ENCODE results near the gene KLHL8.
"Not testable (repeated sequence)": the region's sequence is repeated elsewhere in the genome, so short reads cannot be mapped to it uniquely, and the experiment has no call there.

The KLHL8 gene

GRCh38 chr4:87227751-87228151 is 7.3 kb upstream of the KLHL8 start:
- no peak for DNase-seq

GRCh38 chr4:87225936-87226335 is 5.5 kb upstream of the KLHL8 start:
- no peak for DNase-seq

GRCh38 chr4:87224141-87224923 is 3.9 kb upstream of the KLHL8 start:
- no peak for DNase-seq

- peak; percentile 51 for DNase-seq
Observed at GRCh38 chr4:87219632-87220093, 755 bp downstream of the KLHL8 start.

GRCh38 chr4:87217235-87217763 is 3.1 kb downstream of the KLHL8 start:
- DNase-seq = not testable (repeated sequence)

GRCh38 chr4:87216469-87216868 is 3.9 kb downstream of the KLHL8 start:
- no peak for DNase-seq

- DNase-seq = no peak
Observed at GRCh38 chr4:87213421-87214075, 6.9 kb downstream of the KLHL8 start.

- no peak for DNase-seq
Observed at GRCh38 chr4:87211249-87211952, 9.0 kb downstream of the KLHL8 start.

- peak; percentile 30 for DNase-seq
Observed at GRCh38 chr4:87209696-87210095, 10.7 kb downstream of the KLHL8 start.

- no peak for DNase-seq
Observed at GRCh38 chr4:87209182-87209581, 11.2 kb downstream of the KLHL8 start.

- no peak for DNase-seq
Observed at GRCh38 chr4:87204559-87204958, 15.9 kb downstream of the KLHL8 start.

- no peak for DNase-seq
Observed at GRCh38 chr4:87196927-87197326, 23.5 kb downstream of the KLHL8 start.

GRCh38 chr4:87196146-87196545 is 24.3 kb downstream of the KLHL8 start:
- no peak for DNase-seq

- DNase-seq = no peak
Observed at GRCh38 chr4:87193958-87194675, 26.3 kb downstream of the KLHL8 start.

GRCh38 chr4:87192145-87192919 is 28.1 kb downstream of the KLHL8 start:
- no peak for DNase-seq

- DNase-seq = no peak
Observed at GRCh38 chr4:87188932-87189331, 31.5 kb downstream of the KLHL8 start.

- DNase-seq = no peak
Observed at GRCh38 chr4:87188048-87188447, 32.4 kb downstream of the KLHL8 start.

GRCh38 chr4:87185146-87185870 is 35.1 kb downstream of the KLHL8 start:
- no peak for DNase-seq

GRCh38 chr4:87180767-87181166 is 39.7 kb downstream of the KLHL8 start:
- no peak for DNase-seq

- no peak for DNase-seq
Observed at GRCh38 chr4:87179751-87180150, 40.7 kb downstream of the KLHL8 start.

GRCh38 chr4:87174672-87175071 is 45.7 kb downstream of the KLHL8 start:
- DNase-seq = no peak

Measured in CD4-positive, alpha-beta T cell treated with Interleukin-21 for 1 hour (primary cell).